ENCODE data around the gene WASHC2C. TPM values are rescaled to one million over a fixed set of nuclear protein-coding genes. Genes with fewer than 3 reads are reported as not detected.
"Not testable (repeated sequence)": the region's sequence is repeated elsewhere in the genome, so short reads cannot be mapped to it uniquely, and the experiment has no call there.

The WASHC2C gene
- total RNA-seq, 1 experiment from 2014 or later: 21.9 TPM

DNA sequence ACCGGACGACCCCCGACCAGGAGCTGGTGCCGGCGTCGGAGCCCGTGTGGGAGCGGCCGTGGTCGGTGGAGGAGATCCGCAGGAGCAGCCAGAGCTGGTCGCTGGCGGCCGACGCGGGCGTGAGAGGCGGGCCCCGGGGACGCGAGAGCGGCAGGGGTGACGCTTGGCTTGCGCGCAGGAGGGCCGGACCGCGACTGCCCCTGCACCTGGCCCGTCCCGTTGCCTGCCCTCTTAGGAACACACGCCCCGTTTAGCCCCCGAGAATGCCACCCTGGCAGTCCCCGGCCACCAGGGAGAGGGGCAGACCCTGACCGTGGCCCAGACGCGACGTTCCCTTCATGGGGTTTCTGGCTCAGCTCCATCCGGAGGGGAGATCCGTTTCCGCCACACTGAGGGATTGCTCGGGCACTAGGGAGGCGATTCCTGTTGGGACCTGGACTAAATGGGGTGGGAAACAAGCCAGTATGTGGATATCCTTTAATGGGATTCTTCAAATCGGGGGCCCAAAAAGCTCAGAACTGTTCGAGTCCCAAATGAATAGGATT lies 427 bp downstream of the WASHC2C start:
- Histone ChIP-seq H3K4me3 (replicated peaks in 1 of 2; ENCODE audit: low read depth in 1 of 2, low read length in 2 of 2) (peak overlapping the region; percentile 53 to 65), H3K27ac (ENCODE audit: low read depth, low read length) (peak overlapping the region; percentile 46; the same call in 1 of the 2 replicates), H3K9ac (ENCODE audit: low read length) (peak overlapping the region; percentile 60), H3K4me2 (ENCODE audit: low read length) (peak overlapping the region; percentile 78)
- H3K27me3 ChIP-seq (ENCODE audit: insufficient read depth, low read length); DNase-seq (ENCODE audit: low read depth, low spot score); H3K36me3 ChIP-seq (ENCODE audit: control insufficient read depth in 1 of 2, insufficient read depth in 2 of 2, low read length in 2 of 2); H2AFZ ChIP-seq (ENCODE audit: low read depth, low read length, poor library complexity, severe bottlenecking); H3K4me1 ChIP-seq (ENCODE audit: control insufficient read depth in 1 of 2, insufficient read depth in 2 of 2, low read length in 2 of 2); intact Hi-C loops (cut with micrococcal nuclease); POLR2A ChIA-PET; H3K9me2 ChIP-seq (ENCODE audit: insufficient read depth); RAD21 ChIA-PET (ENCODE audit: low non-redundant PET in 1 of 2, low total read pairs in 2 of 2, uncharacterized antibody in 2 of 2, unreplicated experiment in 2 of 2); H4K20me1 ChIP-seq (ENCODE audit: insufficient read depth); H3K79me2 ChIP-seq (ENCODE audit: insufficient read depth, low read length); H3K9me3 ChIP-seq (ENCODE audit: control insufficient read depth in 1 of 2, insufficient read depth in 1 of 2, low read depth in 1 of 2, low read length in 2 of 2); BruUV-seq (replicated peaks); CTCF ChIA-PET: not testable (repeated sequence)
- ATAC-seq: peak; percentile 80

DNA sequence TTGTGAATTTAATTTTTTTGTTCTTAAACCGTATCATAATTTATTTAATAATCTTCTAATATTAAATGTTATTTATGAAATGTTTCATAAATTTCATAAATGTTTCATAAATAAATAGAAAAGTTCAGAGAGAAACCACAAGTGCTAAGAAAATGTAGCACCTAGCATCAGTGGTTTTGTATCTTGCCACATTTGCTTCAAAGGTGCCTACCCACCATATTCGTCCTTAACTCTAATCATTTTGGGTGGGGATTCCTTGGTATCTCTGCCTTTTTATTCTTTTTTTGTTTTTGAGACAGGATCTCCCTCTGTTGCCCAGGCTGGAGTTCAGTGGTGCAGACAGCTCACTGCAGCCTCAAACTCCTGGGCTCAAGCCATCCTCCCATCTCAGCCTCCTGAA lies 7.4 kb downstream of the WASHC2C start:
- ATAC-seq; H3K9me3 ChIP-seq (ENCODE audit: control insufficient read depth in 1 of 2, insufficient read depth in 1 of 2, low read depth in 1 of 2, low read length in 2 of 2); H3K9me2 ChIP-seq (ENCODE audit: insufficient read depth); H3K4me2 ChIP-seq (ENCODE audit: low read length); RAD21 ChIA-PET (ENCODE audit: low non-redundant PET in 1 of 2, low total read pairs in 2 of 2, uncharacterized antibody in 2 of 2, unreplicated experiment in 2 of 2); CTCF ChIA-PET; H3K27me3 ChIP-seq (ENCODE audit: insufficient read depth, low read length); H4K20me1 ChIP-seq (ENCODE audit: insufficient read depth); BruUV-seq (replicated peaks); DNase-seq (ENCODE audit: low read depth, low spot score); H3K36me3 ChIP-seq (ENCODE audit: control insufficient read depth in 1 of 2, insufficient read depth in 2 of 2, low read length in 2 of 2); H3K4me1 ChIP-seq (ENCODE audit: control insufficient read depth in 1 of 2, insufficient read depth in 2 of 2, low read length in 2 of 2); H3K27ac ChIP-seq (ENCODE audit: low read depth, low read length); H3K4me3 ChIP-seq (replicated peaks in 1 of 2; ENCODE audit: low read depth in 1 of 2, low read length in 2 of 2); H3K9ac ChIP-seq (ENCODE audit: low read length); POLR2A ChIA-PET; H2AFZ ChIP-seq (ENCODE audit: low read depth, low read length, poor library complexity, severe bottlenecking); H3K79me2 ChIP-seq (ENCODE audit: insufficient read depth, low read length): not testable (repeated sequence)
- intact Hi-C loops (cut with micrococcal nuclease): loop anchor here (5.0 kb wide), 1 partner anchor 267 kb away; no protein-coding TSS in a partner anchor

DNA sequence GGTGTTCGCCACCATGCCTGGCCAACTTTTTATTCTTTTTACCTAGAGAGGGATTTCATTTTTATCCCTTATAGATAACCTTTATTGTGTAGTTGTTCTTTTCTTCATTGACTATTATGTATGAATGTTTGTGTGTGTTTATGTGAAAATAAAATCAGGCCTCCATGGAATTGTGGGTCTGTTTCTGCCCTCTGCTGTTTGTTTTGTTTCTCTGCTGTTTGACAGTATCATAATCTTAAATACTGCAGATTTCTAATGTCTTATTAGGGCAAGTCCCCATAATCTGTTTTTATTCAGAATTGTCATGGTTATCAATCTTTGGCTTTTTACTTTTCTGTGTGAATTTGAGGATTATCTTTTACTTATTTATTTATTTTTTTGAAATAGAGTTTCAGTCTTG lies 7.8 kb downstream of the WASHC2C start:
- H3K9me3 ChIP-seq (ENCODE audit: control insufficient read depth in 1 of 2, insufficient read depth in 1 of 2, low read depth in 1 of 2, low read length in 2 of 2); H2AFZ ChIP-seq (ENCODE audit: low read depth, low read length, poor library complexity, severe bottlenecking); H3K9me2 ChIP-seq (ENCODE audit: insufficient read depth); ATAC-seq; H3K4me3 ChIP-seq (replicated peaks in 1 of 2; ENCODE audit: low read depth in 1 of 2, low read length in 2 of 2); DNase-seq (ENCODE audit: low read depth, low spot score); H3K36me3 ChIP-seq (ENCODE audit: control insufficient read depth in 1 of 2, insufficient read depth in 2 of 2, low read length in 2 of 2); RAD21 ChIA-PET (ENCODE audit: low non-redundant PET in 1 of 2, low total read pairs in 2 of 2, uncharacterized antibody in 2 of 2, unreplicated experiment in 2 of 2); H4K20me1 ChIP-seq (ENCODE audit: insufficient read depth); H3K27me3 ChIP-seq (ENCODE audit: insufficient read depth, low read length); H3K9ac ChIP-seq (ENCODE audit: low read length); H3K27ac ChIP-seq (ENCODE audit: low read depth, low read length); BruUV-seq (replicated peaks); H3K4me1 ChIP-seq (ENCODE audit: control insufficient read depth in 1 of 2, insufficient read depth in 2 of 2, low read length in 2 of 2); H3K79me2 ChIP-seq (ENCODE audit: insufficient read depth, low read length); CTCF ChIA-PET; POLR2A ChIA-PET; H3K4me2 ChIP-seq (ENCODE audit: low read length): not testable (repeated sequence)
- intact Hi-C loops (cut with micrococcal nuclease): loop anchor here (5.0 kb wide), 1 partner anchor 268 kb away; no protein-coding TSS in a partner anchor
- TF ChIP-seq, protein P1, sequence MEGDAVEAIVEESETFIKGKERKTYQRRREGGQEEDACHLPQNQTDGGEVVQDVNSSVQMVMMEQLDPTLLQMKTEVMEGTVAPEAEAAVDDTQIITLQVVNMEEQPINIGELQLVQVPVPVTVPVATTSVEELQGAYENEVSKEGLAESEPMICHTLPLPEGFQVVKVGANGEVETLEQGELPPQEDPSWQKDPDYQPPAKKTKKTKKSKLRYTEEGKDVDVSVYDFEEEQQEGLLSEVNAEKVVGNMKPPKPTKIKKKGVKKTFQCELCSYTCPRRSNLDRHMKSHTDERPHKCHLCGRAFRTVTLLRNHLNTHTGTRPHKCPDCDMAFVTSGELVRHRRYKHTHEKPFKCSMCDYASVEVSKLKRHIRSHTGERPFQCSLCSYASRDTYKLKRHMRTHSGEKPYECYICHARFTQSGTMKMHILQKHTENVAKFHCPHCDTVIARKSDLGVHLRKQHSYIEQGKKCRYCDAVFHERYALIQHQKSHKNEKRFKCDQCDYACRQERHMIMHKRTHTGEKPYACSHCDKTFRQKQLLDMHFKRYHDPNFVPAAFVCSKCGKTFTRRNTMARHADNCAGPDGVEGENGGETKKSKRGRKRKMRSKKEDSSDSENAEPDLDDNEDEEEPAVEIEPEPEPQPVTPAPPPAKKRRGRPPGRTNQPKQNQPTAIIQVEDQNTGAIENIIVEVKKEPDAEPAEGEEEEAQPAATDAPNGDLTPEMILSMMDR (IDR thresholded peaks at IDR 0.05 in 2 of 3, conservative IDR thresholded peaks at IDR 0.05 in 1 of 3; ENCODE audit: borderline replicate concordance in 1 of 3, insufficient read depth in 1 of 3, low read depth in 2 of 3, low read length in 2 of 3): peak in 2 of 3 experiments; percentile 7 to 23; a peak in 1 of 6 replicates
- TF ChIP-seq RAD21 (IDR thresholded peaks at IDR 0.05; ENCODE audit: low read depth): peak; percentile 42; the same call in 1 of the 2 replicates

DNA sequence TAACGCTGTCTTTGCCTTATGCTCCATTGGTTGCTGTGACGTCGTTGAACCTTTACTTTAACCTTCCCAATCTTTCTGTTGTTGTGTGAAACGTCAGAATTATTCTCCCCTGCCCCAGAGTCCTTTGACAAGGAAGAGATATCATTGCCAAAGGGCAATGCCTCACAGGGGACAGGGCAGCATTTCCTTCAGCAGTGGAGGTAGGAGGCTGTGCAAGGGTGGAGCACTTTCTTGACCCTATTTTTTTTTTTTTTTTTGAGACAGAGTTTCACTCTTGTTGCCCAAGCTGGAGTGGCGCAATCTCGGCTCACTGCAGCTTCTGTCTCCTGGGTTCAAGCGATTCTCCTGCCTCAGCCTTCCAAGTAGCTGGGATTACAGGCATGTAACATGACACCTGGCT lies 14.5 kb downstream of the WASHC2C start:
- H3K36me3 ChIP-seq (ENCODE audit: control insufficient read depth in 1 of 2, insufficient read depth in 2 of 2, low read length in 2 of 2); H3K4me3 ChIP-seq (replicated peaks in 1 of 2; ENCODE audit: low read depth in 1 of 2, low read length in 2 of 2); H3K9ac ChIP-seq (ENCODE audit: low read length); H3K79me2 ChIP-seq (ENCODE audit: insufficient read depth, low read length); H3K27ac ChIP-seq (ENCODE audit: low read depth, low read length); H2AFZ ChIP-seq (ENCODE audit: low read depth, low read length, poor library complexity, severe bottlenecking); H3K27me3 ChIP-seq (ENCODE audit: insufficient read depth, low read length); H3K9me3 ChIP-seq (ENCODE audit: control insufficient read depth in 1 of 2, insufficient read depth in 1 of 2, low read depth in 1 of 2, low read length in 2 of 2); DNase-seq (ENCODE audit: low read depth, low spot score); CTCF ChIA-PET; ATAC-seq; H3K4me2 ChIP-seq (ENCODE audit: low read length); POLR2A ChIA-PET; H3K4me1 ChIP-seq (ENCODE audit: control insufficient read depth in 1 of 2, insufficient read depth in 2 of 2, low read length in 2 of 2); RAD21 ChIA-PET (ENCODE audit: low non-redundant PET in 1 of 2, low total read pairs in 2 of 2, uncharacterized antibody in 2 of 2, unreplicated experiment in 2 of 2); H3K9me2 ChIP-seq (ENCODE audit: insufficient read depth); BruUV-seq (replicated peaks); intact Hi-C loops (cut with micrococcal nuclease); H4K20me1 ChIP-seq (ENCODE audit: insufficient read depth): not testable (repeated sequence)

All from HCT116 (cell line).